ENCODE results near the gene MYO16. TPM values are rescaled to one million over a fixed set of nuclear protein-coding genes. Genes with fewer than 3 reads are reported as not detected.

The MYO16 gene
- total RNA-seq, 1 experiment from 2014 or later, result not detected

DNA sequence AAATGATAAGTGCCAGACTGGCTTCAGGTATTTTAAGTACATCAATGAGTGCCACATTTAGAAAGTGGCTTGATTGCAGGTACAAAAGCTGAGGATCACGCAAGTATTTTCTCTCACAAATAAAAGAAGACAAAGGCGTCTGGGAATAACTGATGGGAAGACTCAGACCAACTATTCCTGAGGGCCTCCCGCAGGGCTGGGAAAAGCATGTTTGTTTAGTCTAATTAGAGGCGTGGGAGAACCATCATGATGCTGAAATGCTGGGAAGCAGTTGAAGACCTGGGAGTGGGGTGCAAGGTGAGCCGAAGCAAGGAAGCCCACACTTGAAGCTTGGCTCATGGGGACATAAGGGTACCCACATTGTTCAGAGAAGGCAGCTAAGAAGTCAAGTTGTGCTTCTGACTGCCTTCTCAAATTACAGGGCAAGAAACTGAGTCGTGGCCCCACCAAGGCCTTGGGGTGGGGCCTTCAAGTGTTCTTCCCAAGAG lies 536.0 kb downstream of the MYO16 start:
- Histone ChIP-seq H2BK15ac (ENCODE audit: low read depth, low read length) (no peak overlapping the region), H2BK120ac (ENCODE audit: low read depth, low read length, poor library complexity, severe bottlenecking) (no peak overlapping the region), H3K4me1 (ENCODE audit: insufficient read depth, low read length) (no peaks in the 10 kb centered on the region; the same call in 1 of the 2 replicates), H2BK20ac (ENCODE audit: low read depth, low read length, poor library complexity, severe bottlenecking) (no peak overlapping the region), H3K4me2 (ENCODE audit: insufficient read depth, insufficient read length, low read length) (no peak overlapping the region), H3K79me1 (ENCODE audit: insufficient read depth, low read depth, low read length, poor library complexity, severe bottlenecking) (no peaks in the 10 kb centered on the region), H3K9me3 (ENCODE audit: control insufficient read depth, low read depth, low read length) (no peaks in the 10 kb centered on the region), H4K5ac (ENCODE audit: insufficient read length, low read depth, low read length) (no peak overlapping the region), H2AK5ac (ENCODE audit: insufficient read length, low read length) (no peak overlapping the region), H3K18ac (ENCODE audit: insufficient read length, low read depth, low read length) (no peak overlapping the region), H3K56ac (ENCODE audit: insufficient read length, low read depth, low read length) (no peak overlapping the region), H3K9ac (ENCODE audit: extremely low read depth, insufficient read length, low read length) (no peak overlapping the region), H3T11ph (ENCODE audit: low read length) (no peak overlapping the region), H3K23me2 (ENCODE audit: insufficient read length, low read depth, low read length, poor library complexity, severe bottlenecking) (no peaks in the 10 kb centered on the region), H4K91ac (ENCODE audit: insufficient read length, low read depth, low read length) (no peak overlapping the region), H3K27me3 (ENCODE audit: insufficient read depth, low read length) (no peaks in the 10 kb centered on the region), H2AFZ (ENCODE audit: low read length) (no peak overlapping the region), H4K8ac (replicated peaks; ENCODE audit: insufficient read length, low read depth, low read length) (no peak overlapping the region), H4K20me1 (ENCODE audit: control insufficient read depth, insufficient read depth, insufficient read length) (no peaks in the 10 kb centered on the region), H3K79me2 (ENCODE audit: insufficient read depth, low read length) (no peaks in the 10 kb centered on the region), H3K14ac (ENCODE audit: insufficient read depth, low read length) (no peak overlapping the region), H3K23ac (ENCODE audit: insufficient read length, low read depth, low read length) (no peak overlapping the region), H2BK12ac (ENCODE audit: insufficient read length, low read depth, low read length) (no peak overlapping the region), H2BK5ac (ENCODE audit: insufficient read length, low read length) (no peak overlapping the region), H3K4ac (ENCODE audit: low read depth, low read length) (no peak overlapping the region), H3K27ac (ENCODE audit: insufficient read length, low read depth, low read length) (no peak overlapping the region)
- no peak overlapping the region for H3K4me3 Mint-ChIP-seq
- TF ChIP-seq, protein P1, sequence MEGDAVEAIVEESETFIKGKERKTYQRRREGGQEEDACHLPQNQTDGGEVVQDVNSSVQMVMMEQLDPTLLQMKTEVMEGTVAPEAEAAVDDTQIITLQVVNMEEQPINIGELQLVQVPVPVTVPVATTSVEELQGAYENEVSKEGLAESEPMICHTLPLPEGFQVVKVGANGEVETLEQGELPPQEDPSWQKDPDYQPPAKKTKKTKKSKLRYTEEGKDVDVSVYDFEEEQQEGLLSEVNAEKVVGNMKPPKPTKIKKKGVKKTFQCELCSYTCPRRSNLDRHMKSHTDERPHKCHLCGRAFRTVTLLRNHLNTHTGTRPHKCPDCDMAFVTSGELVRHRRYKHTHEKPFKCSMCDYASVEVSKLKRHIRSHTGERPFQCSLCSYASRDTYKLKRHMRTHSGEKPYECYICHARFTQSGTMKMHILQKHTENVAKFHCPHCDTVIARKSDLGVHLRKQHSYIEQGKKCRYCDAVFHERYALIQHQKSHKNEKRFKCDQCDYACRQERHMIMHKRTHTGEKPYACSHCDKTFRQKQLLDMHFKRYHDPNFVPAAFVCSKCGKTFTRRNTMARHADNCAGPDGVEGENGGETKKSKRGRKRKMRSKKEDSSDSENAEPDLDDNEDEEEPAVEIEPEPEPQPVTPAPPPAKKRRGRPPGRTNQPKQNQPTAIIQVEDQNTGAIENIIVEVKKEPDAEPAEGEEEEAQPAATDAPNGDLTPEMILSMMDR (conservative IDR thresholded peaks at IDR 0.05), result no peak
- H3K9me3 Mint-ChIP-seq, result no peaks in the 10 kb centered on the region
- WGBS (ENCODE audit: extremely low coverage, insufficient read length, low lambda C conversion rate), result no CpG with 5 or more reads among the region's 6 CpGs
- no peaks in the 10 kb centered on the region for H3K36me3 Mint-ChIP-seq (ENCODE audit: insufficient read depth in 1 of 3, low read depth in 3 of 3)
- 0 out of 7 replicates have a peak overlapping the region, but pooled peaks of 1 of the 3 experiments have one; percentile 12 for H3K27ac Mint-ChIP-seq
- DNase-seq, result no peak
- H3K27me3 Mint-ChIP-seq (ENCODE audit: low read depth), result no peaks in the 10 kb centered on the region
- peaks cover 23 to 25% of the 10 kb centered on the region in 2 experiments for H3K4me1 Mint-ChIP-seq
